CD4-positive, alpha-beta T cell treated with Interleukin-2 at 100 ng/mL for 4 hours (primary cell): ENCODE data around the gene ARHGAP5.

Source experiments
- DNase-seq: peaks from one replicate; pipeline ENCODE4 v3.0.0-alpha.2; 2020; ENCODE audit warnings: low spot score

ARHGAP5 gene

DNA sequence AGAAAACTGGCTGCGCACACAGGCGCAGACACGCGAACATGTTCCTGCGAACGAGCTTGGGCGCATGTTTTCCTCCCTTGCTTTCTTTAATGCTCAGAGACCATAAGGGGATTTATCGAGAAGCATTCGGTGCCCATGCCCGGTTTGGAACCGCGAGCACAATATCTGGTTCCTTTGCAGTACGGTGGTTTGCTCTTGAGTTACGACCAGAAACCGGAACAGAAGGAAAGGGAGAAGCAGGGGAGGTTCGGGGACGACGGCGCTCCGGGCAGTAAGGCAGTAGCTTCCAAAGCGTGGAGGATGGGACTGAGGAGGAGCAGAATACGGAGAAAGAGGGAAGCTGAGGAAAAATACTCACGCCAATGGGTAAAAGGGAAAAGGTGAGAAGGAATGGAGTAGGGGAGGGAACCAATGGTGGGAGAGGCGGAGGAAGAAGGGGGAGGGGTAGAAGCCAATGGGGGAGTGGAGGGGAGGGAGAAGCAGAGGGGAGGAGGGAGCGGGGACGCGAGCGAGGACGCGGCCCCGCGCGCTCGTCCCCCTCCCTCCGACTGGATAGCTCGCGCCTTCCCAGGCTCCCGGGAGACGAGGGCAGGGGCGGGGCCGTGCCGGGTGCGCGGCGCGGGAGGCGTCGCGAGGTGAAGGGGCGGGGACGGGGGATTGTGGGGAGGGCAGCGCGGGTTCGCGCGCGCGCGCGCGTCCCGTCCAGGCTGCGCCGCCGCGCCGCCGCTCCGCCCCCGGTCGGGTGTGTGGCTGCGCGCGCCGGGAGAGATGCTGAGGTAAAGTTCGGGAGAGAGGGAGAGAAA lies 625 bp upstream of the ARHGAP5 start:
- peak; percentile 79 for DNase-seq

- peak; percentile 34 for DNase-seq
These were observed 1.1 kb downstream of the ARHGAP5 start for GRCh38 chr14:32078023-32078857.

DNA sequence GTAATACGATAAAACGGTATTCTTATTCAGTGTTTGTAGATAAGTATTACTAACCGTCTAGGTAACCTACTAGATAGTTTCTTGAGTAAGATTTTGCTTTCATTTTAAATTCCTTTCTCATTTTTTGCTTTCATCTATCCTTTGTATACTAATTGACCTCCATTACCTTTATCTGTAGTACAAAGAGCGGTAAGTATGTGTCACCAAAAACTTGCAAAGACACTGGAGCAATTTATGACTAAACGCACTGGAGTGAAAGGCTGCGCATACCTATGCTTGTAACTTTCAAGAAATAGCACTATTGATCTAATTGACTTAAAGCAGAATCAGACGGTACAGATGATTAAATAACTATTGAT lies 1.7 kb downstream of the ARHGAP5 start:
- DNase-seq = peak; percentile 58

DNA sequence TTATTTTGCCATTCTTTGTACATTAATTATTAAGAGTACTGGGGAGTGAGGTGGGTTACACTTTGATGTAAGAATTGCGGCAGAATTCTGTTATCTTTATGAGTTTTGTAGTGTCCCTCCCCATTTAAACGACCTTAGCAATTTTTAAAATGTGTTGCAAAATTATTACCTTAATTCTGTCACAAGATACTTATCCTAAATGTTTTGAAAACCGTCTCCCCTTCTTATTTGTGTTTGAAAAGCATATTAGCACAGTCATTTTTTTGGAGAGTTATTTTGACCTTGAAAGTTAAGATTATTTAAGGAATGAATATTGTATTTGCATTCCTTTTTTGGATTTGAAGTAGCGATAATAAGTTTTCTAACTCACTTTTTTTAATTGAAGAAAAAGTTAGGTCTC lies 2.2 kb downstream of the ARHGAP5 start:
- DNase-seq = no peak

DNA sequence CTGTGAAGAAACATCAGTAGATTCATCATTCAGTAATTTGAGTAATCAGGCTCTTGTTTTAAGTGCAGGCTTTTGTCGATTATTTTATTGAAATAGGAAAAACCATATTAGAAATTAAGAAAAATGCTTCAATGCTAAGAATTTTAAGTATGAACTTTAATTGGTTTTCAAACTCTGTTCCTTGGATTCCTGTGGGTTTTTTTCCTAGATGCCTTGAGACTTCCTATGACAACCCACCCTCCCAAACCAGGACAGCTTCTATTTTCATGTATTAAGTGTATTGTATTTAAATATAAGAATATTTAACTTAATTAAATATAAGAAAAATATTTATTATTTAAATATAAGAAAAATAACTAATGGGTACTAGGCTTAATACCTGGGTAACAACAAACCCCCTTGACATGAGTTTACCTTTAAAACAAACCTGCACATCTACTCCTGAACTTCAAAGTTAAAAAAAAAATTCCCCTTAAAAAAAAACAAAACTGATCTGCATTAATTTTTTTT lies 3.0 kb downstream of the ARHGAP5 start:
- no peak for DNase-seq

DNA sequence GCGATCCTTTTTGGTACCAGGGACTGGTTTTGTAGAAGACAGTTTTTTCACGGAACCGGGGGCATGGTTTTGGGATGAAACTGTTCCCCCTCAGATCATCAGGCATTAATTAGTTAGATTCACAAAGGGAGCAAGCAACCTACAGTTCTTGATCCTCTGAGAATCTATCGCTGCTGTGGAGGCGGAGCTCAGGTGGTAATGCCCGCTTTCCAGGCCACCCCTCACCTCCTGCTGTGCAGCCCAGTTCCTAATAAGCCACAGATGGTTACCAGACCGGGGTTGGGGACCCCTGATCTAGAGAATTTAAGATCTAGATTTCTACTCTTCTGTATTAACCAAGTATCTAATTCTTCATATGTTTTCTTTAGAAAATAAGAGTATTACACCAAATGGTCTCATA lies 4.8 kb downstream of the ARHGAP5 start:
- no peak for DNase-seq

DNA sequence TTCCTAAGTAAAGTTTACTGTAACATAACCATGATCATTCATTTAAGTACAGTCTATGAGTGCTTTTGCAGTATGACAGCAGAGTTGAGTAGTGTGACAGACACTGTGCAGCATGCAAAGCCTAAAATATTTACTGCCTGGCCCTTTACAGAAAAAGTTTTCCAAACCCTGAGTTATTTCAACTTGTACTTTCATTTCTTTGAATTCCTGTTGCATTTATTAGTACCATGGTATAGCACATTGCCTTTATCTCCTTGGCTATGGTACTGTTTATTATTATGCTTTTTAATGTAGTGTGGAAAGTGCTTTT lies 6.2 kb downstream of the ARHGAP5 start:
- DNase-seq = no peak

- DNase-seq = no peak
These were observed 6.7 kb downstream of the ARHGAP5 start for GRCh38 chr14:32083789-32084188.

- DNase-seq = no peak
These were observed 8.2 kb downstream of the ARHGAP5 start for GRCh38 chr14:32085182-32085844.

DNA sequence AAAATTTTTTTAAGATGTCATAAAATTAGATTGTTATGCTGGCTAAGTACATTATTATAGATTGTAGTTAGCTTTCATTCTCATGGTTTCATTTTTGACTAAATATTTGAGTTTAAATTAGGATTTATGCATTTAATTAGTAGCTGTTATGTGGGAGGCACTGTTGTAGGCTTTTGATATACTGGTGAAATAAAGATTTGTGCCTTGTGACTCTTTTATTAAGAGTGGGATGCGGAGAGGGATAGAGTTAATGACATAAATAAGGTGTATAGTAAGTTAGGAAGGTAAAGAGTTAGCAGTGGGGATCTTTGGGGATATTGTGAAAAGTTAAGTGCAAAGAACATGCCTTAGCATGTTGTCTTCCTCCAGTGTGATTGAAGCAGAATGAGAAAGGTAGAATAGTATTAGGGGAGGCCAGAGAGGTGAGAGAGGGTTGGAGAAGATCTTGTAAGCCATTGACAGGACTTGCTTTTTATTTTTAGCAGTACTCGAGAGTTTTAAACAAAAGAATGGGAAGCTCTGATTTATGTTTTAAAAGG lies 8.8 kb downstream of the ARHGAP5 start:
- DNase-seq = no peak

GRCh38 chr14:32087173-32087861 lies 10.2 kb downstream of the ARHGAP5 start:
- DNase-seq = no peak

GRCh38 chr14:32087907-32088306 lies 10.8 kb downstream of the ARHGAP5 start:
- no peak for DNase-seq

GRCh38 chr14:32090686-32091085 lies 13.6 kb downstream of the ARHGAP5 start:
- DNase-seq = no peak

- no peak for DNase-seq
These were observed 22.4 kb downstream of the ARHGAP5 start for GRCh38 chr14:32099473-32099872.

DNA sequence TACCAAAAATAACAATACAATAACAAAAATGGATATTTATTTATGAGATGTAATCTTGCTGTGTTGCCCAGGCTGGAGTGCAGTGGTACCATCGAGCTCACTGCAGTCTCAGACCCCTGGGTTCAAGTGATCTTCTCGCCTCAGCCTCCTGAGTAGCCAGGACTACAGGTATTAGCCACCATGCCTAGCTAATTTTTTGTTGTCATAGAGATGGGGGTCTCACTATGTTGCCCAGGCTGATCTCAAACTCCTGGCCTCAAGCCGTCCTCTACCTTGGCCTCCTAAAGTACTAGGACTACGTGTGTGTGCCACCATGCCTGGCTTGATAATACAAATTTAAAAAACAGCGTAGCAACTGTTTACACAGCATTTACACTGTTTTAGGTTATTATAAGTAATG lies 23.1 kb downstream of the ARHGAP5 start:
- DNase-seq = no peak

- peak; percentile 71 for DNase-seq
These were observed 25.2 kb downstream of the ARHGAP5 start for GRCh38 chr14:32102152-32102787.

DNA sequence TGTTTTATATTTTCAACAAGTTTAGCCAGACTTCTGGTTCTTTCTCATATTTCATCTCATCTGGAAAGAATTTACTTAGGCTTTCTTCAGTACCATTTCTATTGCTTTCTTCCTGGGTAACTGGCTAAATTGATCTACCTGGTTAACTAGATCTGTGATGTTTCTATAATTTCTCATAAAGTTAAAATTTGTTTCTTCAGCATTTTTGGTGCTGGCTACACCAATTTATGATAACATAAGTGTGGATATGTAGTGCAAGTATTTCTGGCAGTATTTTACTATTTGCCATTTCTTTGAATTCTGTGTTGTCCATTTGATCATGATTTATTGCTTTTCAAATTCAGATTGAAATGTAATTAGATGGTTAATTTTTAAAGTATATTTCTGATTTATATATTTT lies 25.9 kb downstream of the ARHGAP5 start:
- no peak for DNase-seq

GRCh38 chr14:32104308-32104707 lies 27.2 kb downstream of the ARHGAP5 start:
- no peak for DNase-seq

DNA sequence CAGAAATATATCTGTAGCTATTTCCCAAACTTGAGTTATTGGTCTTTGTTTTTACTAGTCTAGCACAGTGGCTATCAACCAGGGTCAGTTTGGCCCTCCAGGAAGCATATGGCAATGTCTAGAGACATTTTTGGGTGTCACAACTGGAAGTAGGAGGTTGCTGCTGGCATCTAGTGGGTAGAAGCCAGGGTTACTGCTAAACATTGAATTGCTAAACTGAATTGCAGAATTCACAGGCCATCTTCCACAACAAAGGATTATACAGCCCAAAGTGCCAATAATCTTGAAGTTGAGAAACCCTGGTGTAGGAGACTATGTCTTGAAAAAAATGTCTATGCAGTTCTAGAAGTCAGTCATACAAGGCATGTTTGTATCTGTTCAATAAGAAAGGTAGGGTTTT lies 27.7 kb downstream of the ARHGAP5 start:
- DNase-seq = no peak

DNA sequence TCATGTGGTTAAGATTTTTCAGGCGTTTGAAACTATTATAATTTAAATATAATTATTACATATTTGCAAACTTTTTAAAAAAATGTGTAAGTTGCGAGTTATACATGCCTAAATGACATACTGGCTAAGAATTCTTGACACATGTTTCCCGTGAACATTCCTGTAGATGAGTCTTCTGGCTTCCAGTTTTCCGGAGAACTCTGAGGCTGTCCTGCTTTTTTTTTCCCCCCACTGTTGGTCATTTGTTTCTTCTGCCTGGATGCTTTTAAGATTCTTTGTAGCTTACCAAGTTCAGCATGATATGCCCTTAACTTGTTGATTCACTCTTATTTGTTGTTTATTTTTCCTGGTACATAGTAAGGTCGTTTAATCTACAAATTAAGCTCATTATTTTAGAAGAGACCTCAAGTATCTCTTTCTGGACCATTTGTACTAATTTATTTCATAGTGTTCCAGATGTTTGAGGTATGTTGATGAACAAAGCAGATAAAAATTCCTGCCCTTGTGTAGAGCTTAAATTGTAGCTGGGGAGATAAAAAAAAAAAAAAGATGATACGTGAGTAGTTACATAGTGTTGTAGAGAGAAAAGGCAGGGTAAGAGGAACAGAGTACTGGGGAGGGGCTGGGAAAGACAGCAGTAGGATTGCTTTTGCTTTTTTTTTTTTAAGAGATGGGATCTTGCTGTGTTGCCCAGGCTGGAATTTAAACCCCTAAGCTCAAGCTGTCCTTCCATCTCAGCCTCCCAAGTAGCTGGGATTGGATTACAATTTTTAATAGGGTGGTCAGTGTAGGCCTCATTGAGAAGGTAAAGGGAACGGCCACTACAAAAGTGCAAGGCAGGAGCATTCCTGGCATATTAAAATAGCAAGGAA lies 32.8 kb downstream of the ARHGAP5 start:
- DNase-seq = no peak

GRCh38 chr14:32110548-32110896 lies 33.4 kb downstream of the ARHGAP5 start:
- no peak for DNase-seq
